HK-2 (cell line): ENCODE data around the gene YBX2.
A peak's percentile ranks its signal among the peaks of the same experiment; 100 is the strongest.
"Not testable (repeated sequence)": the region's sequence is repeated elsewhere in the genome, so short reads cannot be mapped to it uniquely, and the experiment has no call there.

ENCODE experiments used
- DNase-seq: peaks from one replicate; pipeline ENCODE4 v3.0.0-alpha.2; 2018; ENCODE audit not compliant: unreplicated experiment

The YBX2 gene

DNA sequence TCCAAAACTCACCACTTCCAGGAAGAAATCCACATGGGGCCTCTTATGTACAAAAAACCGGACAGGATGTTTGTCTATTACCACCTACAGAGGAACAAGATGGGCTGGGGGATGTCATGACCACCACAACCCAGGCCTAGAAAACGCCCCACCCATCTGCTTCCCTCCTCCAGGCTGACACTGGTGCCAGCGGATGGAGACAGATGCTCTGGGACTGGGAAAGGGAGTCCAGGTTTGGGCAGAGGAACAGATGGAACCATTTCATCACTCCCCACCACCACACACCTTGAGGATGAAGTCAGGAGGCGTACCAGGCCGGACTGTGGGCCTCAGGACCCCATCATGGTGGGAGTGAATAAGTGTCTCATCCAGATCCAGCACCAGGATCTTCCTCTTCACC, 47.7 kb downstream of the YBX2 start:
- no peak for DNase-seq

DNA sequence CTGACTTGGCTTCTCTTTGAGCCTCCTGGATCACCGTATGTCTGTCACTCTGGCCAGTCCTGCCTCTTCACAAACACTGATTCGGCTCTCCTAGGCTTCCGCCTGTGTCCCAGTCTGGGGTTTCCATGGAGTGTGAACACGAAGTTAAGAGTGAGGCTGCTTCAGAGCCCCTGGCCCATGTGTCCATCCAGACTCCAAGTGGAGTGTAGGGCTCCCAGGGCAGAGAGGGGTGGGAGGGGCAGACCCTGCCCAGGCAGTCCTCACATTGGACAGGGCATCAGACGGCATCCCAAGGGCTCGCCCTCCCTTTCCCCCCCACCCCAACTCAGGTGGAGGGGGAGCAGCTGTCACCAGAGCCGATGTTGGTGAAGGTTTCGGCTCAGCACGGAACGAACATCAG, 50.6 kb downstream of the YBX2 start:
- DNase-seq, result not testable (repeated sequence)

DNA sequence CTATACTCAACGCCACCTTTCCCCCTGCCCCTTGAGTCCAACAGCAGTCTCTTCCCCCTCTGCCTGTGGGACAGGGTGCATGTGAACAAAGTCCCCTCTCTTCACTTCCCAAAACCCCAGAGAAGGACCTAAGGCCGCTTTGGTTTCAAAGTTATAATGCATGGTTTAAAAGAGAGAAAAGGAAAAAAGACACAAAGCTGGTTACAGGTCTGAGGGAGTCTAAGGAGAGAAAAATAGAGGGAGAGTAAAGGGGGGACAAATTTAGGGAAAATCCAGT, 51.0 kb downstream of the YBX2 start:
- DNase-seq, result no peak

GRCh38 chr17:7242717-7243452, 51.6 kb downstream of the YBX2 start:
- peak; percentile 91 for DNase-seq

DNA sequence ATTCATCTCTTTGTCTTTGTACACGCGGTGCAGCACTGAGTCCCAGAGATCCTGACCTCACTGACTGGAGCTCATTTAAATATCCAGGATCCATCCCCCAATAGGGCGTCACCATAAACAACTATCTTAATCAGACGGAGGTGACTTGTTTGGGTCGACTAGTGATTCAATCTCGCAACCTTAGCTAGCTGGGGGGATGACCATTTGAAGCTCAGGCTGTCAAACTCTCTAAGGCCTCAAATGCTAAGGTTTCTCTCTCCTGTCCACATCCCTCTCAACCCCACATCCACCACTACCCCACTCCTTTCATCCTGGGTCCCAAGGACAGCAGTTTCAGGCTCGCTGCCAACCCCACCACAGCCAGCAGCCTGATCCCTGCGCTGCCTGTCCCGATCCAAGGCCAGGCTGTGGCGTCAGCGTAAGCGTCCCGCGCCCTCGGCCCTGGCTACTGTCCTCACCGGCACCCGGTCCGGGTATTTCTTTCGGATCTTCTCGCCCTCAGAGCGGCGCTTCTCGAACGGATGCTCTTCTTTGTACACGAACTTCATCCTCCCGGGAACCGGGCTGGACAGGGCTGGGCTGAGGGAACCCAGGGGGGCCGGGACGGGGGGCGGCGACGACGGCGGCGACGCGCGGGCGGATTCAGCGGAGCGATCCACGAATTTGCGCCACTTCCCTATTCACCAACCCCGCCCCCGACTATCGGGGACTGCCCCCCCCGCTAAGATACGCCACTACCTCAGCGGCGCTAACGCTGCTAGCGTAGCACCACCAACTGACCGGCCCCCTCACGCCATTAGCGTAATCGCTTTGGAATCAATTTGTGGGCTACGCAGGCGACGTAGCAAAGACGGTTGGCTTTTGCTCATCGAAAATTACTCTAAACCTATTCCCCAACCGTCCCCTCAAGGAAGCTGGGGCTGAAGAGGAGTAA, 52.4 kb downstream of the YBX2 start, which contains the start of gene GABARAP:
Gene GABARAP, minus strand, starts transcription at position 667 of the 934 bp plus-strand sequence. Its CDS starts 119 bp downstream, at position 548.
- peak; percentile 92 for DNase-seq

GRCh38 chr17:7241090-7241733, 53.2 kb downstream of the YBX2 start:
- DNase-seq, result no peak

DNA sequence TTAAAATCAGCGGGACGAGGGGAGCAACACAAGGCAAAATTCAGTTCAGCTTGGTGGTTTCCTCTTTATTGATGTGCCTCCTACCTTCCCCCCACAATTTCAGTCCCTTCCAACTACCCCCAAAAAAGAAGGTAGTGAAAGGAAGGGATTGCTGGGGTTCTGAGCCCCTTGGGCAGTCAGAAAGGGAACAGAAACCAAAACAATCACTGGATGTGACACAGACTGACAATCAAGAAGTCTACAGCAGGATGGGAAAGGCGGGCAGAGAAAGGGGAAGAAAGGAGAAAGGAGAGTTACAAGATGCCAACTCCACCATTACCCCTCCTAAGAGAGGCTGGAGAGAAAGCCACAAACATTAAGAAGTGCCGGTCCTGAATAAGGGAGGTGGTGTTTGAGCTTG, 54.1 kb downstream of the YBX2 start:
- no peak for DNase-seq

DNA sequence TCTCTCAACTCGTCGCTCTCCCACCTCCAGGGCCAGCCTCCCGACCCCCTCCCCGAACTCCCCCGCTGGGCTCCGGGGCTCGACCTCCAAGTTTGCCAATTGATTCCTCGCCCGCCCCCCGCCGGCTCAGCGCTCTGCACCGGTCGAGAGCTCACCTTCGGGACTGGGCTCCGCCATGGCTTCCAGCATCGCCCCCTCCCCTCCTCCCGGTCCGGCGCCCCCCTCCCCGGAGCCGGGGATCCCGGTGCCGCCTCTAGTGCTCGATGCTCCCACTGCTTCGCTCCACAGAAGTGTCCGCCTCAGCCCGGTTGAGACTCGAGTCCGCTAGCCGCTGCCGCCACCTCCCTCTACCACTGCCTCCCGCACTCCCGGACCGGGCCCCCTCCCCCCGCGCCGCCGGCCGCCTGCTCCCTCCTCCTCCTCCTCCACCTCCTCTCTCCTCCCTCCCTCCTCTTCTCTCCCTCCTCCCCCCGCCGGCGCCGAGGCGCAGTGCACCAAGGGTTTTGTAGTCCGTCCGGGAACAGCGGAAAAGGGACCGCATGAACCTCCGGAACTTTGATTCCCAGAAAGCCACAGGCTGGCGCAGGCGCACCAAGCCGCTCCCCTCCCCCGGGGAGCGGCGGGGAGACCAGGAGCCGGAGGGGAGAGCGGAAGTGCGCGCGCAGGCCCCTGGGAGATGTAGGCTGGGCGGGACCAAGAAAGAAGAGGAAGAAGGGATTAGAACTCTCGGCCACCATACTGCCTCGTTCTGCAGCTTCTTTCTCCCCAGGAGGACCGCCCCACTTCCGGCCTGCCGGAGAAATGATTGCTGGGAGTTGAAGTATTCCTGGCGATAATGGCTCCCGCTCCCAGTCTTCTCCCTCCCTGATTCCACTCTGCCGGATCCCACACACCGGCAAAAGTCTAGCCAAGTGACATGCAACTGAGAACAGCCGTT, 55.1 kb downstream of the YBX2 start, which contains the start of gene PHF23:
Gene PHF23, minus strand, starts transcription at position 367 of the 937 bp plus-strand sequence. Its CDS starts 178 bp downstream, at position 189.
- DNase-seq, result peak; percentile 99

DNA sequence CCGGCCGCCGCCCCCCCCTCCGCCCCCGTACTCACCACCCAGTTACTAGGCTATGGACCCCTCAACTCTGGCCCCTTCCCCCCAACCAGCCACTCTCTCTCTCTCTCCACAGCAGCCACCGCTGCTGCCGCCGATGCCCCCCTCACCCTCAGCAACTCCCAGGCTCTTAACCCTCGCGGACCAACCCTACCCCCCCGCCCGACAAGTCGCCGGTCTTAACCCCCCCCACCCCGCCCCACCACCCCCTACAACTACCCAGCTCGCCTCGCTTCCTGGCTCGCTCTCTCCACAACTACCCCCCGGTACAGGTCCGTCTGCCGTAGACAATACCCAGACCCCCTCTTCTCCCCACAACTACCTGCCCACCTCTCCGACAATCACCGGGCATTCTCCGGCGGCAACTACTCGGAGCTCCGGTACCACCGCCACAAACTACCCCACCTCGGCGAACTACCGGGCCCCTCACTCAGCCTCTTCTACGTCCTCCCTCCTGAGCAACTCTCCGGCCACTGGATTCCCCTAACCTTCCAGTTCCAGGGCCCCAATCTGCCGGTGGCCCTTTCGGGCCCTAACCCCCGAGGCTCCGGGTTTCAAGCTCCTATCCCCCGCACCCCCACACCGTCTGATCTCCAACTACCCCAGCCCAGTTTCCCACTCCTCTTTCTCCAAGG, 55.9 kb downstream of the YBX2 start:
- peak; percentile 53 for DNase-seq
